Loucy (cell line): ENCODE measurements around the gene DACH1.
A peak's percentile ranks its signal among the peaks of the same experiment; 100 is the strongest.

Experiments
- H2AFZ ChIP-seq: fragments of 200-600 bp; sonication (generic); 2 replicates; pipeline ENCODE4 v1.6.0; 2016; ENCODE audit warnings: antibody characterized with exemption, mild to moderate bottlenecking, low read length, moderate library complexity
- H3F3A ChIP-seq: fragments of 200-600 bp; 2 replicates; pipeline ENCODE4 v1.6.0; 2016; ENCODE audit warnings: antibody characterized with exemption, low read depth, mild to moderate bottlenecking
- H3K27me3 ChIP-seq: fragments of 200-600 bp; sonication (generic); 2 replicates; pipeline ENCODE4 v1.6.1; 2014; ENCODE audit warnings: low read length, mild to moderate bottlenecking; ENCODE audit not compliant: insufficient read depth, poor library complexity, severe bottlenecking
- H3K36me3 ChIP-seq: fragments of 200-600 bp; sonication (generic); 2 replicates; pipeline ENCODE4 v1.6.1; 2016; ENCODE audit warnings: low read length; ENCODE audit not compliant: insufficient read depth
- H3K4me1 ChIP-seq: fragments of 200-600 bp; sonication (generic); 2 replicates; pipeline ENCODE4 v1.5.1; 2014; ENCODE audit warnings: low read length, mild to moderate bottlenecking; ENCODE audit not compliant: insufficient read depth, poor library complexity, severe bottlenecking
- H3K4me2 ChIP-seq: fragments of 200-600 bp; sonication (generic); 2 replicates; pipeline ENCODE4 v1.6.0; 2014; ENCODE audit warnings: antibody characterized with exemption, low read length, low read depth, mild to moderate bottlenecking; ENCODE audit not compliant: poor library complexity, severe bottlenecking
- H3K4me3 ChIP-seq: fragments of 200-600 bp; sonication (generic); 2 replicates; pipeline ENCODE4 v1.5.1; 2014; ENCODE audit warnings: low read length, mild to moderate bottlenecking, mixed read lengths; ENCODE audit not compliant: poor library complexity, severe bottlenecking
- H3K79me2 ChIP-seq: fragments of 200-600 bp; sonication (generic); 2 replicates; pipeline ENCODE4 v1.6.1; 2014; ENCODE audit warnings: low read length; ENCODE audit not compliant: insufficient read depth
- H3K9ac ChIP-seq: fragments of 200-600 bp; sonication (generic); 2 replicates; pipeline ENCODE4 v1.6.0; 2014; ENCODE audit warnings: mild to moderate bottlenecking, low read depth, low read length, moderate library complexity; ENCODE audit not compliant: poor library complexity, severe bottlenecking
- H3K9me2 ChIP-seq: fragments of 200-600 bp; sonication (generic); replicated peaks from 2 replicates; pipeline ENCODE4 v1.6.1; 2016; ENCODE audit warnings: low read depth, low read length, mixed read lengths
- H3K9me3 ChIP-seq: fragments of 200-600 bp; sonication (generic); 2 replicates; pipeline ENCODE4 v1.6.1; 2014; ENCODE audit warnings: mild to moderate bottlenecking, antibody characterized with exemption, low read length, low read depth; ENCODE audit not compliant: insufficient read depth
- H4K20me1 ChIP-seq: fragments of 200-600 bp; sonication (generic); 2 replicates; pipeline ENCODE4 v1.6.0; 2014; ENCODE audit warnings: antibody characterized with exemption, low read length, mild to moderate bottlenecking; ENCODE audit not compliant: insufficient read depth, poor library complexity, severe bottlenecking
- EZH2phosphoT487 ChIP-seq: fragments of 200-600 bp; IDR thresholded peaks from 2 replicates; pipeline ENCODE4 v1.6.1; 2018; ENCODE audit warnings: antibody characterized with exemption, mild to moderate bottlenecking, moderate library complexity, borderline replicate concordance
- TF ChIP-seq, protein P1 (sequence below): fragments of 200-600 bp; sonication (generic); conservative IDR thresholded peaks from 2 replicates; pipeline ENCODE4 v1.5.1; 2014; ENCODE audit warnings: mild to moderate bottlenecking, antibody characterized with exemption, low read length

DACH1 gene

DNA sequence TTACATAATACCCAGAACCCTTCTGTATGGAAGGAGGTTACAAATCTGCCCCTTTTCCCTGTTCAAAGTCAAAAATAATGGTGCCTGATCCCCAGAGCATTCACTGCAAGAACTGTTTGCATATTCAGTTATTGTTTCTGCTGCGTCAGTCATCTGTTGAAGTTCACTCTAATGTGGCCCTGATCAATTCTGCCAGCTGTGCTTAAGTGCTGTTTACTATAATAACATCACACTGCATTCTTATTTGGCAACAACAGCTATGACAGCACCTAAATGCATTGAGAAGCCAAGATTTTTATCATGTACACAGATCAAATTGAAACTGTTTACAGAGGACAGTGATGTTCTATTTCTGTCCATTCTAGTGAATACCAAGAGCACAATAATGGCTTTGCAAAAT lies 115.9 kb downstream of the DACH1 start:
- Histone ChIP-seq H3K4me3 (no peak overlapping the region), H3K9me3 (no peaks in the 10 kb centered on the region), H3K27me3 (no peaks in the 10 kb centered on the region), H3K4me2 (no peak overlapping the region), H4K20me1 (no peaks in the 10 kb centered on the region), H3K4me1 (no peaks in the 10 kb centered on the region), H3F3A (no peaks in the 10 kb centered on the region), H3K9me2 (no peaks in the 10 kb centered on the region), H3K36me3 (no peaks in the 10 kb centered on the region), H3K79me2 (no peaks in the 10 kb centered on the region), H3K9ac (no peak overlapping the region), H2AFZ (0 out of 2 replicates have a peak overlapping the region, but pooled peaks have one; percentile 18)
- TF ChIP-seq EZH2phosphoT487 = no peak
- TF ChIP-seq, protein P1, sequence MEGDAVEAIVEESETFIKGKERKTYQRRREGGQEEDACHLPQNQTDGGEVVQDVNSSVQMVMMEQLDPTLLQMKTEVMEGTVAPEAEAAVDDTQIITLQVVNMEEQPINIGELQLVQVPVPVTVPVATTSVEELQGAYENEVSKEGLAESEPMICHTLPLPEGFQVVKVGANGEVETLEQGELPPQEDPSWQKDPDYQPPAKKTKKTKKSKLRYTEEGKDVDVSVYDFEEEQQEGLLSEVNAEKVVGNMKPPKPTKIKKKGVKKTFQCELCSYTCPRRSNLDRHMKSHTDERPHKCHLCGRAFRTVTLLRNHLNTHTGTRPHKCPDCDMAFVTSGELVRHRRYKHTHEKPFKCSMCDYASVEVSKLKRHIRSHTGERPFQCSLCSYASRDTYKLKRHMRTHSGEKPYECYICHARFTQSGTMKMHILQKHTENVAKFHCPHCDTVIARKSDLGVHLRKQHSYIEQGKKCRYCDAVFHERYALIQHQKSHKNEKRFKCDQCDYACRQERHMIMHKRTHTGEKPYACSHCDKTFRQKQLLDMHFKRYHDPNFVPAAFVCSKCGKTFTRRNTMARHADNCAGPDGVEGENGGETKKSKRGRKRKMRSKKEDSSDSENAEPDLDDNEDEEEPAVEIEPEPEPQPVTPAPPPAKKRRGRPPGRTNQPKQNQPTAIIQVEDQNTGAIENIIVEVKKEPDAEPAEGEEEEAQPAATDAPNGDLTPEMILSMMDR = no peak

DNA sequence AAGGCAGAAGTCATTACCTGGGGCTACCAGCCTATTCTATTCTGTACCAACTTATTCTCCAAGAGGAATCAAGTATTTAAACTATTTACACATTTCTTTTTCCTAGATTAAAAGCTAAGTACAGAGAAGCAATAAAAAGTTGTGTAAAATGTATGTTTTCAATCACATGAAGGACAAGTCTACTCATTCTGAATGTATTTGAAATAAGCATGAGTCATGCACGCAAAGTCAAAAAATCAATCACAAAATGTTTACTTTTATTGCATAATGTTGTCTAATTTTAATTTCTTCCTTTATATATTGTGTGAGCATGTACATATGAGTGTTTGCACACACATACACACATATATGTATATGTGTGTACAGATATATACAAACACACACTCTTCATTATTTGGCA lies 136.7 kb downstream of the DACH1 start:
- TF ChIP-seq EZH2phosphoT487 = no peak
- TF ChIP-seq, protein P1 = no peak
- Histone ChIP-seq H3K36me3 (no peaks in the 10 kb centered on the region), H4K20me1 (no peaks in the 10 kb centered on the region), H3K9ac (no peak overlapping the region), H3K4me3 (no peak overlapping the region), H3K9me2 (no peaks in the 10 kb centered on the region), H3F3A (no peaks in the 10 kb centered on the region), H3K79me2 (no peaks in the 10 kb centered on the region), H3K9me3 (no peaks in the 10 kb centered on the region), H2AFZ (no peak overlapping the region), H3K4me2 (no peak overlapping the region), H3K27me3 (no peaks in the 10 kb centered on the region), H3K4me1 (no peaks in the 10 kb centered on the region)

DNA sequence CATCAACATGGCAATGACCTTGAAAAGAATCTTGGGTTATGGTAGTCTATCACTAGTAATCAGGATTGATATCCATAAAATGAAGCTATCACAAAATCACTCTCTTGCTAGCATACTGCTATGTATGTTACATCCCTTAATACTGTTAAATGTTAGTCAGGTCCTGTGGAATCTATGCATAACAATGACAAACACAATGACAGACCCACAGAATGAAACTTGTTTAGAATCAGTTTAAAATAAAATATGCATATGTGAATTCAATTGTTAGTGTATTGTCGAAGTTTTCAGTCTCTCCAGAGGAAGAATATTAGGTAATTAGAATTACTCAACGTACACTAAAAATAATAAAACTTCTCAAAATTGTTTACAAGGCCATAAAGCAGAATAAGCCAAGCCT lies 137.6 kb downstream of the DACH1 start:
- Histone ChIP-seq H3K36me3 (no peaks in the 10 kb centered on the region), H2AFZ (no peak overlapping the region), H3K9me2 (no peaks in the 10 kb centered on the region), H3K4me2 (no peak overlapping the region), H3F3A (no peaks in the 10 kb centered on the region), H3K27me3 (no peaks in the 10 kb centered on the region), H3K79me2 (no peaks in the 10 kb centered on the region), H3K4me1 (no peaks in the 10 kb centered on the region), H3K9me3 (no peaks in the 10 kb centered on the region), H3K4me3 (no peak overlapping the region), H4K20me1 (no peaks in the 10 kb centered on the region), H3K9ac (no peak overlapping the region)
- TF ChIP-seq, protein P1 = no peak
- TF ChIP-seq EZH2phosphoT487 = no peak
